Glutamatergic neuron (in vitro differentiated cells): Measurements from ENCODE around the gene SLC30A3. TPM values are rescaled to one million over a fixed set of nuclear protein-coding genes. Genes with fewer than 3 reads are reported as not detected.

ENCODE experiments used
- DNase-seq: peaks from one replicate; pipeline ENCODE4 v3.0.0; 2022
- H3K27ac Mint-ChIP-seq: one replicate; pipeline ENCODE4 v1.8.0; 2020; ENCODE audit warnings: mild to moderate bottlenecking, mixed read lengths, inconsistent platforms; ENCODE audit not compliant: unreplicated experiment
- H3K27me3 Mint-ChIP-seq: one replicate; pipeline ENCODE4 v1.8.0; 2020; ENCODE audit warnings: mild to moderate bottlenecking, moderate library complexity, mixed read lengths, inconsistent platforms; ENCODE audit not compliant: unreplicated experiment
- H3K36me3 Mint-ChIP-seq: one replicate; pipeline ENCODE4 v1.8.0; 2020; ENCODE audit warnings: mild to moderate bottlenecking, mixed read lengths, inconsistent platforms; ENCODE audit not compliant: unreplicated experiment
- H3K4me1 Mint-ChIP-seq: one replicate; pipeline ENCODE4 v1.8.0; 2020; ENCODE audit warnings: mild to moderate bottlenecking, low read depth, mixed read lengths, inconsistent platforms; ENCODE audit not compliant: unreplicated experiment
- H3K4me3 Mint-ChIP-seq: one replicate; pipeline ENCODE4 v1.8.0; 2020; ENCODE audit warnings: mild to moderate bottlenecking, mixed read lengths, inconsistent platforms; ENCODE audit not compliant: unreplicated experiment
- H3K9me3 Mint-ChIP-seq: one replicate; pipeline ENCODE4 v1.8.0; 2020; ENCODE audit warnings: mild to moderate bottlenecking, moderate library complexity, mixed read lengths, inconsistent platforms; ENCODE audit not compliant: unreplicated experiment
- total RNA-seq: library from RNA; stranded (reverse); fragmentation: NEBNext Ultra II Directional; extraction: Animal tissue kit (Norgen Biotek cat#: 25700); gene quantifications from one replicate; pipeline ENCODE4 v1.2.1, GENCODE V29; 2021; ENCODE audit not compliant: unreplicated experiment
- TF ChIP-seq, protein P1 (sequence below): fragments of 200-600 bp; sonication (generic); IDR thresholded peaks from one replicate; pipeline ENCODE4 v1.5.0; 2021; ENCODE audit not compliant: partially characterized antibody, unreplicated experiment

SLC30A3 gene
- total RNA-seq, 1 donor from 2014 or later, result 1.3 TPM

GRCh38 chr2:27258051-27258450 lies 4.8 kb downstream of the SLC30A3 start:
- no peak for DNase-seq
- no peaks in the 10 kb centered on the region for H3K9me3 Mint-ChIP-seq
- TF ChIP-seq, protein P1, sequence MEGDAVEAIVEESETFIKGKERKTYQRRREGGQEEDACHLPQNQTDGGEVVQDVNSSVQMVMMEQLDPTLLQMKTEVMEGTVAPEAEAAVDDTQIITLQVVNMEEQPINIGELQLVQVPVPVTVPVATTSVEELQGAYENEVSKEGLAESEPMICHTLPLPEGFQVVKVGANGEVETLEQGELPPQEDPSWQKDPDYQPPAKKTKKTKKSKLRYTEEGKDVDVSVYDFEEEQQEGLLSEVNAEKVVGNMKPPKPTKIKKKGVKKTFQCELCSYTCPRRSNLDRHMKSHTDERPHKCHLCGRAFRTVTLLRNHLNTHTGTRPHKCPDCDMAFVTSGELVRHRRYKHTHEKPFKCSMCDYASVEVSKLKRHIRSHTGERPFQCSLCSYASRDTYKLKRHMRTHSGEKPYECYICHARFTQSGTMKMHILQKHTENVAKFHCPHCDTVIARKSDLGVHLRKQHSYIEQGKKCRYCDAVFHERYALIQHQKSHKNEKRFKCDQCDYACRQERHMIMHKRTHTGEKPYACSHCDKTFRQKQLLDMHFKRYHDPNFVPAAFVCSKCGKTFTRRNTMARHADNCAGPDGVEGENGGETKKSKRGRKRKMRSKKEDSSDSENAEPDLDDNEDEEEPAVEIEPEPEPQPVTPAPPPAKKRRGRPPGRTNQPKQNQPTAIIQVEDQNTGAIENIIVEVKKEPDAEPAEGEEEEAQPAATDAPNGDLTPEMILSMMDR, result no peak
- peaks cover 4% of the 10 kb centered on the region for H3K4me1 Mint-ChIP-seq
- H3K27ac Mint-ChIP-seq, result no peak overlapping the region
- H3K27me3 Mint-ChIP-seq, result peaks cover 17% of the 10 kb centered on the region
- no peak overlapping the region for H3K4me3 Mint-ChIP-seq
- H3K36me3 Mint-ChIP-seq, result peaks cover 5% of the 10 kb centered on the region

GRCh38 chr2:27256855-27257454 lies 5.9 kb downstream of the SLC30A3 start:
- no peak overlapping the region for H3K27ac Mint-ChIP-seq
- peaks cover 5% of the 10 kb centered on the region for H3K36me3 Mint-ChIP-seq
- DNase-seq, result no peak
- TF ChIP-seq, protein P1, result no peak
- H3K9me3 Mint-ChIP-seq, result no peaks in the 10 kb centered on the region
- H3K4me3 Mint-ChIP-seq, result no peak overlapping the region
- H3K4me1 Mint-ChIP-seq, result peaks cover 4% of the 10 kb centered on the region
- H3K27me3 Mint-ChIP-seq, result peaks cover 17% of the 10 kb centered on the region

GRCh38 chr2:27255660-27256059 lies 7.2 kb downstream of the SLC30A3 start:
- peaks cover 4% of the 10 kb centered on the region for H3K4me1 Mint-ChIP-seq
- H3K36me3 Mint-ChIP-seq, result peaks cover 2% of the 10 kb centered on the region
- TF ChIP-seq, protein P1, result no peak
- H3K27me3 Mint-ChIP-seq, result peaks cover 13% of the 10 kb centered on the region
- peaks cover 2% of the 10 kb centered on the region for H3K9me3 Mint-ChIP-seq
- no peak overlapping the region for H3K4me3 Mint-ChIP-seq
- H3K27ac Mint-ChIP-seq, result no peak overlapping the region
- DNase-seq, result no peak

DNA sequence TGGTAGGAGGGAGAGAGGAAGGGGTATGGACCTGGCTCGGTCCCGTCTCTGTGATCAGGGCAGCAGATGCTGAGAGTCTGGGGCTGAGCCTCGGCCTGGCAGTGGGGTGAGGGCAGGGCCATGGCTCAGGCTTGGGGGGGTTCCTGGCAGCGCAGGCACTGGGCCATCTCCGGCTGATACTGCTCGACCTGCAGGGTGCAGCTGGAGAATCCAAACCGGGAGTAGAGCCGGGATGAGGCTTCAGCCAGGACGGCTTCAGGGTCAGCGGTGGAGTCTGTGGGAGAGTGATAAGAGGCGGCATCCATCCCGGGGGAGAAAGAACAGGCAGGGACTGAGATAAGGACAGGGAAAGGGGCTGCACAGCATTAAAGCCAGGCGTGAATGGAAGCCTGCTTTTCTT lies 7.7 kb downstream of the SLC30A3 start:
- Mint-ChIP-seq H3K4me1 (peaks cover 4% of the 10 kb centered on the region), H3K36me3 (no peaks in the 10 kb centered on the region), H3K27me3 (peaks cover 10% of the 10 kb centered on the region), H3K4me3 (no peak overlapping the region), H3K27ac (no peak overlapping the region), H3K9me3 (peaks cover 2% of the 10 kb centered on the region)
- TF ChIP-seq, protein P1, result no peak
- no peak for DNase-seq

DNA sequence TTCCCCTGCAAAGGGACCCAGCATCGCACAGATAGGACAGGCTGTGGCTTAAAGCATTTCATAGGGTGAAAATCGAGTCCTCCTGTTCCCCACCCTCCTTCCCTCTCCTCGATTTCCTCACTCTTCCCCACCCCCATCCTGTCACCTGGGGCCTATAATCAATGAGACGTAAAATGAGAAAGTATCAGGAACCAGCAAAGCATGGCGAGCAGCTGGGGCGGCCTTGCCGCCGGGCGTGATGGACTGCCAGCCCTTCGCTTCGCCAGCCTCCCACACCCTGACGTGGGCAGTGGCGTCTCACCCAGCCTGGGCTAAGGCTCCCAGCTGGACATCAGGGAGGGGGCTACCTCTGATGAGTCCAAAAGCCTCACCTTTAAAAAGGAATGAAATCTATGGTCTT lies 11.1 kb downstream of the SLC30A3 start:
- H3K4me3 Mint-ChIP-seq, result no peak overlapping the region
- no peak for DNase-seq
- H3K27ac Mint-ChIP-seq, result no peak overlapping the region
- peaks cover 8% of the 10 kb centered on the region for H3K27me3 Mint-ChIP-seq
- H3K36me3 Mint-ChIP-seq, result no peaks in the 10 kb centered on the region
- peaks cover 2% of the 10 kb centered on the region for H3K9me3 Mint-ChIP-seq
- TF ChIP-seq, protein P1, result no peak
- peaks cover 4% of the 10 kb centered on the region for H3K4me1 Mint-ChIP-seq
